Cardiac muscle cell (in vitro differentiated cells and primary cell): ENCODE data around the gene LRGUK. TPM values are rescaled to one million over a fixed set of nuclear protein-coding genes. Genes with fewer than 3 reads are reported as not detected.
"Not testable (repeated sequence)": the region's sequence is repeated elsewhere in the genome, so short reads cannot be mapped to it uniquely, and the experiment has no call there.

ENCODE experiments used
- DNase-seq, 2 donors: peaks; one replicate each; pipeline versions ENCODE4 v3.0.0 to v3.0.0-alpha.2; 2010 to 2017; ENCODE audit warnings: low read depth in 1 of 2, low spot score in 1 of 2
- H3K27ac ChIP-seq: fragments of 200-600 bp; sonication (generic); 2 replicates; pipeline ENCODE4 v1.5.1; 2016
- H3K27me3 ChIP-seq: fragments of 200-600 bp; sonication (generic); 2 replicates; pipeline ENCODE4 v1.6.0; 2016; ENCODE audit warnings: control low read depth
- H3K36me3 ChIP-seq: fragments of 200-600 bp; sonication (generic); 2 replicates; pipeline ENCODE4 v1.5.1; 2016; ENCODE audit warnings: control low read depth
- H3K4me1 ChIP-seq: fragments of 200-600 bp; sonication (generic); 2 replicates; pipeline ENCODE4 v1.8.1; 2017; ENCODE audit warnings: low read depth, mild to moderate bottlenecking, mixed run types
- H3K4me3 ChIP-seq: fragments of 200-600 bp; sonication (generic); 2 replicates; pipeline ENCODE4 v1.5.1; 2016; ENCODE audit warnings: mild to moderate bottlenecking
- H3K9me3 ChIP-seq: fragments of 200-600 bp; sonication (generic); 2 replicates; pipeline ENCODE4 v1.5.1; 2017; ENCODE audit warnings: low read depth, mild to moderate bottlenecking, control low read depth
- polyA plus RNA-seq: library from polyadenylated mRNA; unstranded; fragments of >200 nt; fragmentation: Nextera tagmentation; extraction: Ambion mirVana; gene quantifications from 2 replicates; pipeline ENCODE4 v1.2.1, GENCODE V29; 2016
- total RNA-seq: library from RNA; depleted of rRNA; stranded (reverse); fragments of >200 nt; gene quantifications from 2 replicates; pipeline ENCODE4 v1.2.3, GENCODE V29; 2016
- TF ChIP-seq, protein P1 (sequence below): IDR thresholded peaks from 2 replicates; pipeline ENCODE4 v1.5.1; 2012; ENCODE audit warnings: low read depth, mild to moderate bottlenecking, low read length

Gene LRGUK
- total and polyA plus RNA-seq, 2 experiments from 2014 or later, result 0.36 TPM; not detected in 1

DNA sequence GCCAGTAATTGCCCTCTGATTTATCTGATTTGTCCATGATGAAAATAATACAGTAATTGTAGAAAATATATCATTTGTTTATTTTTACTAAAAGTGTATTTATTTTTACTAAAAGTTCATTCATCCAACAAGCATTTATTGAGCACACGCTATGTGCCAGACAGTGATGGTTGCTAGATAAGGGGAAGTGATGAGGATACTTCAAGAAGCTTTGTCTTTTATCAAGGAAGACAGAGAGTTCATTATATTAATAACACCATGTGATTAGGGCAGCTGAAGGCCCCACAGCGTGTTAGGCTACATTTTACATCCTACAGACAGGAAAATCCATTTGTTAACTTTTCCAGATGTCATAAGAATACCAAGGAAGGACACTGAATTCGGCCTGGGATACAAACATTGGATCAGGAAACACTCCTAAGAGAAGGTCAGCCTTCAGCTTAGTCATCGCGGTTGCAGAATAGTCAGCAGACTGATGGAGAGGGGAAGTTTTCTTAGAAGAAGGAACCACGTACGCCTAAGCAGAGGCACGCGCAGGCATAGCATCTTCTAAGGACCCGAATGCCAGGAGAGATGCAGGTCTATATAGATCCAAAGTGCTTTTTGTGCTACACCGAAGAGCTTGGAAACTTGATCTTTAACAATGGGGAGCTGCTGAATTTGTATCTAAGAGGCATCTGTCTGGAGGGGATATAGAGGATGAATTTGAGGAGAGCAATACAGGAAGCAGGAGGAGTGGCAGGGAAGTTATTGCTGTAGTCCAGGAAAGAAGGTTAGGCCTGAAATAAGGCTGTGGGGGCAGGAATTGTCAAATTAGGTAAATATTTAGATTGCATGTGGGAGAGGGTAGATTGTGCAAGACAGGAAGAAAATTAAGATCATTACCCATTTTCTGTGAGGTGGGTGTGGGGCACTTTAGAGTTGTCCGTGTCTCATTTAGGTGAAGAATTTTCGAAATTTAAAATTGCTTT is 85.7 kb downstream of the LRGUK start:
- Histone ChIP-seq H3K27me3 (no peaks in the 10 kb centered on the region), H3K9me3 (no peaks in the 10 kb centered on the region), H3K4me1 (no peaks in the 10 kb centered on the region), H3K4me3 (no peak overlapping the region), H3K36me3 (no peaks in the 10 kb centered on the region), H3K27ac (no peak overlapping the region)
- TF ChIP-seq, protein P1, sequence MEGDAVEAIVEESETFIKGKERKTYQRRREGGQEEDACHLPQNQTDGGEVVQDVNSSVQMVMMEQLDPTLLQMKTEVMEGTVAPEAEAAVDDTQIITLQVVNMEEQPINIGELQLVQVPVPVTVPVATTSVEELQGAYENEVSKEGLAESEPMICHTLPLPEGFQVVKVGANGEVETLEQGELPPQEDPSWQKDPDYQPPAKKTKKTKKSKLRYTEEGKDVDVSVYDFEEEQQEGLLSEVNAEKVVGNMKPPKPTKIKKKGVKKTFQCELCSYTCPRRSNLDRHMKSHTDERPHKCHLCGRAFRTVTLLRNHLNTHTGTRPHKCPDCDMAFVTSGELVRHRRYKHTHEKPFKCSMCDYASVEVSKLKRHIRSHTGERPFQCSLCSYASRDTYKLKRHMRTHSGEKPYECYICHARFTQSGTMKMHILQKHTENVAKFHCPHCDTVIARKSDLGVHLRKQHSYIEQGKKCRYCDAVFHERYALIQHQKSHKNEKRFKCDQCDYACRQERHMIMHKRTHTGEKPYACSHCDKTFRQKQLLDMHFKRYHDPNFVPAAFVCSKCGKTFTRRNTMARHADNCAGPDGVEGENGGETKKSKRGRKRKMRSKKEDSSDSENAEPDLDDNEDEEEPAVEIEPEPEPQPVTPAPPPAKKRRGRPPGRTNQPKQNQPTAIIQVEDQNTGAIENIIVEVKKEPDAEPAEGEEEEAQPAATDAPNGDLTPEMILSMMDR, result no peak
- DNase-seq, result peak in 1 of 2 donors; percentile 25

DNA sequence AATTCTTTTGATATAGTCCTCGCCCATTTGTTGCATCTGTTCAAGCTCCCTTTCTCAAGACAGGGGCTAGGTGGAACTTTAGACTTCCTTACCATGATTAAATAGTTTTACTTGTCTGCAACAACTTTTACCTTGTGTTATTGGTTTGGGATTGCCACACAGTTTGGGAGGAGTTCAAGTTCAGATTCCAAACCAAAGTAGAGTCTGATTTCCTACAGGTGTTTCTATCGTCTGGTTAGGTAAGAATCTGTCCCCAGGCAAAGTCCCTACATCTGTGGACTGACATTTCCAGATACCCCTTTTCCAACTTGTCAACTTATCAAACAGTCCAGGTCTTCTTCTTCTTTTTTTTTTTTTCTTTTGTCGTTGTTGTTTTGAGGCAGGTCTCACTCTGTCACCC is 93.1 kb downstream of the LRGUK start:
- H3K4me3 ChIP-seq, result no peak overlapping the region
- no peak overlapping the region for H3K27ac ChIP-seq
- TF ChIP-seq, protein P1, result no peak
- no peaks in the 10 kb centered on the region for H3K36me3 ChIP-seq
- H3K27me3 ChIP-seq, result no peaks in the 10 kb centered on the region
- no peaks in the 10 kb centered on the region for H3K4me1 ChIP-seq
- no peaks in the 10 kb centered on the region for H3K9me3 ChIP-seq
- DNase-seq, result no peak

DNA sequence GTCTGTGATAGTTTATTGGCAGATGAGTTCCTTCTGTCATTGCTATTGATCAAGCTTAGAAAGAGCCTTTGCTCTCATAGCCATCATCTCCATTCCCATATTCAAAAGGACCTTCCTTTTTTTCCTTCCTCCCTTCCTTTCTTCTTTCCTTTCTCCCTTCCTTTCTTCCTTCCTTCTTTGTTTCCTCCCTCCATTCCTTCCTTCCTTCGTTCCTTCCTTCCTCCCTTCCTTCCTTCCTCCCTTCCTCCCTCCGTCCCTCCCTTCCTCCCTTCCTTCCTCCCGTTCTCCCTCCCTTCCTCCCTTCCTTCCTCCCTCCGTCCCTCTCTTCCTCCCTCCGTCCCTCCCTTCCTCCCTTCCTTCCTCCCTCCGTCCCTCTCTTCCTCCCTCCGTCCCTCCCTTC is 104.2 kb downstream of the LRGUK start:
- H3K36me3 ChIP-seq, H3K9me3 ChIP-seq: not testable (repeated sequence)

DNA sequence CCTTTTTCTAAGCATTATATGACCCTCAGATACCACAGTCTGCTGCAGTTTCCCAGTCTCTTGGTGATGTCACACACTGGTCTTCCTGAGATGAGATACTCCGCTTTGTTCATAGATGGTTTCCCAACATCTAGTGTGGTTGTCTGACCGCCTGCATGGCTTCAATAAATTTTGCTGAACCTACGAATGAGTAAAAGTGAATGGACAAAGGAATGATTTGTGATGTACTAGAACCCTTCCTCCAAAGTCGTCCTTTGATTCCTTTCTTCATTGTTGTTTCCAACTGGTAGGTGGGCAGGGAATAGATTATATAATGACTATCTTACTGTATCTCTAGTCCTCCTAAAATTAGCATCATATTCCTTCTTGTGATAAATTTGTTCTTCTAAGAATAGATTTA is 107.1 kb downstream of the LRGUK start:
- TF ChIP-seq, protein P1, result no peak
- no peak for DNase-seq
- no peak overlapping the region for H3K27ac ChIP-seq
- no peaks in the 10 kb centered on the region for H3K4me1 ChIP-seq
- no peaks in the 10 kb centered on the region for H3K9me3 ChIP-seq
- no peaks in the 10 kb centered on the region for H3K36me3 ChIP-seq
- H3K4me3 ChIP-seq, result no peak overlapping the region
- H3K27me3 ChIP-seq, result no peaks in the 10 kb centered on the region

More for the DNA sequence above, 104.2 kb downstream of the LRGUK start:
- not testable (repeated sequence) for H3K4me1 ChIP-seq, H3K4me3 ChIP-seq, DNase-seq, H3K27me3 ChIP-seq, H3K27ac ChIP-seq

DNA sequence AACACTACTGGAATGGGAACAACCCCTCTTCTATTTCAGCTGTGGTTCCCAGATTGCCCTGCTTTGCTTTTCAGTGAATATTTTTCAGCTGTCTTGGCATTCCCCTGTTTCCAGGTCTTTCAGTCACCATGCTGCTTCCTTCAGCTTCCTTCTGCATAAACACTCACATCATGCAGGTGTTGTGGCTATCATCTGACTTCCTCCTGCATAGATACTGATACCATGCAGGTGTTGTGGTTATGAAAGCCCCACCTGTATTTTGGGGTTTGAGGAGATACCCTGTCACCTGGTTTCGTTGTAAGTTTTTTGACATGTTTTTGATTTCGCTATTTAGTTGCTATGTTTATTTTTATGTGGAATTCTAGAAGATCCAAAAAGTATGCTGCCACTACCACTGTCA is 118.1 kb downstream of the LRGUK start:
- Histone ChIP-seq H3K27me3 (no peaks in the 10 kb centered on the region), H3K9me3 (no peaks in the 10 kb centered on the region), H3K36me3 (no peaks in the 10 kb centered on the region), H3K4me1 (no peaks in the 10 kb centered on the region), H3K27ac (no peak overlapping the region), H3K4me3 (no peak overlapping the region)
- TF ChIP-seq, protein P1, result no peak
- no peak for DNase-seq

DNA sequence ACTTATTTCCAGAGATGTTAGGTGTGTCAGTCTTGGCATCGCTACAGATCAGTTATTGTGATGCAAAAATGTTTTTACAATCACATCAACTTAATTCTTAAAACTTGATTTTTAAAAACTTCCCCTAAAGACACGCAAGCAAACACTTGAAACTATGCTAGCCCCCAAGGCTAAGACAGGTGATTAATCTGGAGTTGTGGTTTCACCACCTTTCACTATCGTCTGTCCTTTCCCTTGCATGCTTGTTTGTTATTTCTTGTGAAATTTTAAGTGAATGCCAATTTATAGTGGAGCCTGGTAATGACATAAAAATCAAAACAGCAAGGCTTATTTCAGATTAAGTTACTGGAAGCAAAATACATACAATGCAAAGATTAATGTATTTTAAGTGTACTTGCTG is 119.2 kb downstream of the LRGUK start:
- H3K9me3 ChIP-seq, result no peaks in the 10 kb centered on the region
- no peak for DNase-seq
- H3K36me3 ChIP-seq, result no peaks in the 10 kb centered on the region
- no peaks in the 10 kb centered on the region for H3K4me1 ChIP-seq
- no peak overlapping the region for H3K27ac ChIP-seq
- H3K4me3 ChIP-seq, result no peak overlapping the region
- TF ChIP-seq, protein P1, result no peak
- H3K27me3 ChIP-seq, result no peaks in the 10 kb centered on the region
